NCI-H69 (cell line): ENCODE results near the gene SHLD2.
A peak's percentile ranks its signal among the peaks of the same experiment; 100 is the strongest.
"Not testable (repeated sequence)": the region's sequence is repeated elsewhere in the genome, so short reads cannot be mapped to it uniquely, and the experiment has no call there.

Experiments used
- DNase-seq: peaks from one replicate; lab custom pipeline; 2025; lab: John Stamatoyannopoulos, UW

The SHLD2 gene

DNA sequence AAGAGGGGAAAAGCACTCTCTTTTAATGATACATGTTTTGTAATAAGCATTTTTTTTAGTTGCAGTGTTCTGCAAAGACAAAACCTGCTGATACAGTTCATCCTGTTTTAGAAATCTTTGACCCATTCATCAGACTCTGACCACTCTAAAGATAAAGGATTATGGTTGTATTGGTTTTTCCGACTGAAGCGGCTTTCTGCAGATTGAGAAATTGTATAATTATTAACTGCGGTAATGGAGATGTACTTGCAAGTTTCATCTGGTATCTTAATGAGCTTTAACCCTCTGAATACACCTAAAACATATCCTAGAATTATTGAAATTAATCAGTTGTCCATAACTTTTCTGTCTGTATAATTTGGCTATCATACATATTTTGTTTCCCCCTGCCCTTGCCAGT is 50.6 kb downstream of the SHLD2 start:
- not testable (repeated sequence) for DNase-seq

DNA sequence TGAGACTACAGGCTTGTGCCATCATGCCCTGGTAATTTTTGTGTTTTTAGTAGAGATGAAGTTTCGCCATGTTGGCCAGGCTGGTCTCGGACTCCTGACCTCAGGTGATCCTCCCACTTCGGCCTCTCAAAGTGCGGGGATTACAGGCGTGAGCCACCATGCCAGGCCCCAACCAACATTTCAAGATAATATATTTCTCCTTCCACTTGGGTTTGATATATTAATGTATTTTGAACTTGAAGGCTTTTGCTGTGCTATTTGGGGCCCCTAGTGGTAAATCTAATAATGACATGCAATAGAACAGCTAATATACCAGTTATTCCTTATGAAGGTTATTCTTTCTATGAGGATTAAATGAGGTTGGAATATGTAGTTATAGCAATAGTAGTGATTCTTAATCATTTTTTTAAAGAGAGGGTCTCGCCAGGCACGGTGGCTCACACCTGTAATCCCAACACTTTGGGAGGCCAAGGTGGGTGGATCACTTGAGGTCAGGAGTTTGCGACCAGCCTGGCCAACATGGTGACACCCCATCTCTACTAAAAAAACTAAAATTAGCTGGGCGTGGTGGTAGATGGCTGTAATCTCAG is 54.1 kb downstream of the SHLD2 start:
- DNase-seq = not testable (repeated sequence)

DNA sequence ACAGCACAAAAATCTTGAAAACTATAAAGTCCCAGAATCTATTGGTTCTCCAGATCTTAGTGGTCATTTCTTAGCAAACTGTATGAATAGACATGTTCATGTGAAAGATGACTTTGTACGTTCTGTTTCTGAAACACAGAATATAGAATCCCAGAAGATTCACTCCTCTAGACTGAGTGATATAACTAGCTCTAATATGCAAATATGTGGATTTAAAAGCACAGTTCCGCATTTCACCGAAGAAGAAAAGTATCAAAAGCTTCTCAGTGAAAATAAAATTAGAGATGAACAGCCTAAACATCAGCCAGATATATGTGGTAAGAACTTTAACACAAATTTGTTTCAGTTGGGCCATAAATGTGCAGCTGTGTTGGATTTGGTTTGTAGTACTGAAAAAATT is 56.5 kb downstream of the SHLD2 start:
- not testable (repeated sequence) for DNase-seq

DNA sequence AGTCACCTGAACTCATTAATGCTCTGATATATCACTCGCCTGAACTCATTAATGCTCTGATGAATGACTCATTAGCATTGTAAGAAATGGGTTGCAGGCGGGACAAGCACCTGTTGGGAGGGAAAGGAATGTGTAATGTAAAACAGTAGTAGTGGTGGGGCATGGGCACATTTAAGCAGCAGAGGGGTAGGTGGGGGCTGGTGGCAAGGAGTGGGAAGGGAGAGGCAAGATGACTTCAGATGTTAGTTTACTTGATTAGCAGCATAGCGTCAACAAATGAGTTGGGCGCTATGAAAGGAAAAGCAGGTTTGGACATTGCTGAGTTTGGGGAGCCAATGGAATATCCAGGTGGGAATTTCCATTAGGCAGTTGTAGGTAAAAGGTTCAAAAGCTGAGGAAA is 61.8 kb downstream of the SHLD2 start:
- not testable (repeated sequence) for DNase-seq

DNA sequence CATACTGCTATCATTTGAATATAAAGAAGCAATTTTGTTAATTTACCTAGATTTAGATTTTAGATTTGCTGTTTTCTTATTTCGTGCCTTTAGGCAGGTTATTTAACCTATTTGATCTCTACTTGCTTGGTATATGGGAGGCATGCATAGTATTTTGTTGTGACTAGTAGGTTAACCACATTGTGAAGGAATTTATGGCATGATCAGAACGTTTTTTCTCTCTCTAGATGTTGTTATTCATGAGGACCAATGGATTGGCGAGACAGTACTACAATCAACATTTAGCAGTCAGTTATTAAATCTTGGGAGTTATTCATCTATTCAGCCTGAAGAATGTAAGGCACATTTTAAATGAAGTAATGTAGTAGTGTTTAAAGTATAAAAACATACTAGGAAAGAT is 62.8 kb downstream of the SHLD2 start:
- not testable (repeated sequence) for DNase-seq

DNA sequence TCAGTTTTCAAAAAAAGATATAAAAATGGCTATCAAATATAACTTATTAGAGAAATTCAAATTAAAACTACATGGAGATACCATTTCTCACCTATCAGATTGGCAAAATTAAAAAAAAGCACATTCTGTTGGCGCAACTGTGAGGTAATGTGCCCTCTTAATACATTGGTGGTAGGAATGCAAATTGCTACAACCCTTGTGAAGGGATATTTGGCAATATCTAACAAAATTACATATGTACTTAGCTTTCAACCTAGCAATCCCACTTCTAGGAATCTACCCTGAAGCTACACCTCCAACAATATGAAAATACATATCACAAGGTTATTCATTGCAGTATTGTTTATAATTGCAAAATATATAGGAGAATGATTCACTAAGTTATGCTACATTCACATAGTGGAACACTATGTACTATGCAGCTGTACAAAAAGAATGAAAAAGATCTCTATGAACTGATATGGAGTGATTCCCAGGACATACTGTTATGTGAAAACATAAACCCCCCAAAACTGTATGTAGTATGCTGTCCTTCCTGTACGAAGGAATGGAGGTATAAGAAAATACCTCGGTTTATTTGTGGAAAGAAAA is 67.8 kb downstream of the SHLD2 start:
- not testable (repeated sequence) for DNase-seq

DNA sequence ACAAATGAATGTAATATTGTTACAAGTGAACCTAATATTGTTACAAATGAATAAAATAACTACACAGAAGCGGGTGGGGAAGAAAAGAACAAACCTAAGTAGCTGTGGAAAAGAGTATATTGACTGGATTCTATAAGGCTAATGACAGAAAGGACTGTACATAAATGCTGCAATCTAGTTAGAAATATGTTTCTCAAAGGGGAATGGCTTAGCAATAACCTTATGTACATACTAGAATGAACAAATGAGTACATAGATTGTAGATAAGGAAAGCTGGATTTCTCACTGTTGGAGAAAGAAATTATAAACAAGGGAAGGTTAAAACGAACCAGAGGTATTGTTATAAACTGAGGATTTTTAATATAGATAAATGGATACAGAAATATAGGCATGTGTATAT is 68.4 kb downstream of the SHLD2 start:
- DNase-seq = not testable (repeated sequence)

DNA sequence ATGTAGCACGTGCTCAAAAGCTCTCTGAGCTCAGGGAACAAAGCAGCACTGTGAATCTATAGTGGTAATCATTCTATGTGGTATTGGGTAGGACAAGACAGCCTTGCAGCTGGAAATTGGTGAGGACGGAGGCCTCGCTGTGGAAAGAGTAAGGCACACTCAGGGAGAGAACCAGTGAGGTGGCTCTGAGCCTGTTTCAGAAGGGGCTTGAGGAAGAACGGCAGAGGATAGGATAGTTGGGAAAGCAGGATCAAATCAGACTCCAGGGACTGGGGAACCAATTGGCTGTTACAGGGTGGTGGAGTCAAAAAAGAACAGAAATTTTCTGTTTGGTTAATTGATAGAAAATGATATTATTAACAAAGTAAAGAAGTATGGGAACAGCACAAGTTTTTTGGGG is 74.9 kb downstream of the SHLD2 start:
- DNase-seq = not testable (repeated sequence)

DNA sequence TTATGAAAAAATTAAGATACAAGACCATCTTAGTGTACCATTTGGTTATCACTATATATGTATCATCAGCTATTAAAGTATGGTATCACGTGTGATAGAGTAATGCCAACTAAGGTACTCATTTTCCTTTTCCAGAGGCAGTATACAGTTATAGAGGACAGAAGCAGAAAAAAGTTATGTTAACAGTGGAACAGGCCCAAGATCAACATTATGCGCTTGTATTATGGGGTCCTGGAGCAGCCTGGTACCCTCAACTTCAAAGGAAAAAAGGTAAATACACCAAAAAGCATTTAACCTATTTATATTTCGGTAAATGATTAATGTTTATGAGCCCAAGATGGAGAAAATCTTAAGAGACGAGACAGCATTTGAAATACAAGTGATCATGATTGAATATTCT is 75.7 kb downstream of the SHLD2 start:
- not testable (repeated sequence) for DNase-seq

DNA sequence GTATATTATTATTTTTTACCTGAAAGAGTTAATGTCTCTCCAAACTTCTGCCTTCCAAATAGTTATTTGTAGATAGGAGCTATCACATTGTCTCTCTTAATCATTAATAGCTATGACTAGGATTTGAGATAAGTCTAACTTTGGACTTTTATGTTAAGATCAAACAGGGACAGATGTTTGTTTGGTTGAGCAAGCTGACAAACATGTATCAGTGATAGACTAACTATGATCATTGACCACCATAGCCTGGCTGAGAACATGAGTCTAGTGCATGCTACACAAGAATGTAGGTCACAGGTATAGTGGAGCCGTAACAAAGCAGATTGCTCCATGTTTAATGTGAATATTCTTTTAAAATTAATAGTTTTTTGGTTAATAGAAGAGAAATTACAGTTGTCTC is 76.7 kb downstream of the SHLD2 start:
- DNase-seq = not testable (repeated sequence)

DNA sequence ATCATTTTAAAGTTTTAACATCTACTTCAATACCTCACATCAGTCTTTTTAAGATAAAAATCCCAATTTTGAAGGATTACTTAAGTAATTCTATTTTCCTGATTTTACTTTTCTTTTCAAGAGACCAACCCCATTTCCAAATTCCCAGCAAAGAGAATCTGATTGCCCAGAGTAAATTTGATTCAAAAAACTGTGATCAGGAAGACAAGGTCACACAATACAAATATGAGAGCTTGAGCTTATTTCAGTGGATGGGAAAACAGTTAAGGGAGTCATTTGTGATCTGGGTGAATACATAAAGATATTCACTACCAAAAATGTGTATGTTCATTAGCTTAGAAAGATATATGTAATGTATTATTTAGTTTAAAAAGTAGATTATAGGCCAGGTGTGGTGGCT is 77.2 kb downstream of the SHLD2 start:
- DNase-seq = not testable (repeated sequence)

DNA sequence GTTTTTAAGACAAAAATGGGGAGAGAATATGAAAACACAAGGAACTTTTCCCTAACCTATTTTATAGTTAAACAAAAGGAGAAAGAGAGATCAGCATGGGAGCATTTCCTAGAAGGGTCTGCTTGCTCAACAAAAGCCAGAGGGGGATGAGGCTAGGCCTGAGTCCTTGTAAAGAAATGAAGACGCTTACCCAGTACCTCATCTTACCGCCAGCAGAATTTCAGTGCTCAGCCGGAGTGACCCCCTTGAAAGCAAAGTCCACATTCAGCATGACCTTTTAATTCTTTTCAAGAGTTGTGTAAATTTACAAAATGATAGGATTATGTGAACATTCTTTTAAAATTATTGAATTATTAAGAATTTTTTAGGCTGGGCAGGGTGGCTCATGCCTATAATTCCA is 82.6 kb downstream of the SHLD2 start:
- not testable (repeated sequence) for DNase-seq

DNA sequence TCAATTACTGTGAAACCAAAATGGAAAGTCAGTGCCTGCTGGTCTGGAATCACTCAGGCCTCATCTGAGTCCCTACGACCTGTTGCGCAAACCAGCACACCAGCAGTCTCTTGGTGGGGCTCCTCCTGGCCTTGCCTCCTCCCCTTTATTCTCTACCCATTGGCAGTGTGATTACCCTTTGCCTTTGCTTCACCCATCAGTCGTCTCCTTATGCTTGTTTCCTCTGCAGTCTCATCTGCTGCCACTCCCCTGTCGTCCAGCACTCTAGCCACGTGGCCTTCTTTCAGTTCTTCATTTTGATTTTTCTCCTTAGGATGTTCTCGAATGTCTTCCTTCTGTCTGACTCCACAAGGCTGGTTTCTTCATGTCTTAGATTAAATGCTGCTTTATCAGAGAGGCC is 89.4 kb downstream of the SHLD2 start:
- peak; percentile 22 for DNase-seq

DNA sequence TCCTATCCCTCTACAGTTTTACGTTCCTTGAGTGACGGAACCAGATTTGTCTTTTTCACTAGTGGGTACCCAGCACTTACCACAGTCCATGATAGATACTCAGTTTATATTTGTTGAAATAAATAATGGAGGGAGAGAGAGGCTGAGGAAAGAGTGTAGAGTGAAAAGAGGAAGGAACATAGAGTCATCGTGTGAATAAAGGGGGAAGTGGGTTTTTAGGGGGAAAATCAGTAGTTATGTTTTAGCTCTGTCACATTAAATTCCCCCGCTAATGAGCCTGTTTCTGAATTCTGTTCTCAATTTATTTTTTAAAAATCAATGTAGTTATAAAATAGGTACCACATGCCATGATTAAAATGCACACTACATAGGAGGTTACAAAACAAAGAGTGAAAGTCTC is 91.0 kb downstream of the SHLD2 start:
- DNase-seq = not testable (repeated sequence)

DNA sequence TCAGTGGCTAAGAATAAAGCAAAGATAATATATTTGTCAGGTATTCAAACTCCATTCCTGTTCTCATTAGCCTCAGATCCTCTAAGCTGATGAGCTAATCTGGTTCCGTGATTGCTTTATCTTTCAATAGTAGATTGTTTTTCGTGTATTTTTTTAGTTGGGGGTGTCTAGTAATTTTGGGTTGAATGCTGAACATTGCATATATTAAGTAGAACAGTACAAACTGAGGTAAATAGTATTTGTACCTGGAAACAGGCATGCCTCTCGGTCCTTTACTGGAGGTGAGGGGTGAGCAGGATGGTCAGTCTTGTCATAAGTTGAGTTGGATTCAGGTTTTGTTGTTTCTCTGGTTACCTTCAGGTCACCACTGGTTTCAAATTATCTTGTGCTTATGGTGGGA is 92.6 kb downstream of the SHLD2 start:
- not testable (repeated sequence) for DNase-seq

DNA sequence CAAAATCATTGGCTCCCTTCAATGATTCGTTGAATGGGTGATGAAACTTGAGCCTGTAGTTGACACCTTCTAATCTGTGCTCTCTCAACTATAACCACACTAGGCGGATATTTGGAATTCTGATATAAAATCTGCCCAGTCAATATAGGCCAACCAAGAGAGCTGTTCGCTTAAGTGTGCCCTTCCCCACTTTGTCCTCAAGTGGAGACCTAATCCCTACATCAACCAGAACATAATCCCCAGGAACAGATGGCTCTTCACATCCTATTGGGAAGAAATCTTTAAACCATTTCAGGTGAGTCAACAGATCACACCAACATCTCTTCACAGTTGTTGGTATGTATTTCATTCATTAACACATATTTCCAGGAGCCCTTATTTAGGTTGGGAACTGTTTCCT is 96.8 kb downstream of the SHLD2 start:
- DNase-seq = not testable (repeated sequence)

DNA sequence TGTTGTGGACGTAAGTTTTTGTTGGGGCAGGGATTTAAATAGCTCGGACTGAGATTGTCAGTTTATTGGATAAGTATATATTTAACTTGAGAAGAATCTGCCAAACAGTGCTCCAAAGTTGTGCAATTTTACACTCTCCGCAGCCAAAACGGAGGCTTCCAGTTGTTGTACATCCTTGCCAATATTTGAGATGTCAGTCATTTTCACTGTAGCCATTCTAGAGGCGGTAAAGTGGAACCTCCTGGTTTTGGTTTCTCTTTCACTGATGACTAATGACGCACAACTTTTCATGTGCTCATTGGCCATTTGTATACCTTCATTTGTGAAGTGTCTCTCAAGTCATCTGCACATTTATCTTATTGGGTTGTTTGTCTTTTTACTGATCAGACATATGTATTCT is 105.9 kb downstream of the SHLD2 start:
- DNase-seq = not testable (repeated sequence)

DNA sequence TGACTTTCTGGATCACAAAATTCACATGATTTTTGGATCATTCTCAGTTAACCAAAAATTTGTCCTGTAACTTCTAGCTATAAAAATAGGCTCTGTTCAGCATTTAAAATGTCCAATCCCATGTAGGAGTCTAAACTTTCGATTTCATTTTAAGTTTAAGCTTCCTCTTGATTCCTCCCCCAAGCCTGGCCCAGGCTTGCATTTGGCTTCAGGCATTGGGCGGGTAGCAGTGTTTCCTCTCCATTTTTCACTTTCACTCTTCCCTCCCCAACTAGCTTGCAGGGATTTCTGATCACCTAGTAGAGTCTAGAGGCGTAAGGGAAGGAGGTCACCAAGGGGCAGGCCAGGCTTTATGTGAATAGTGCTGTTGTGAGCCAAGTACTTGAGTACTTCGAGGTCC is 109.8 kb downstream of the SHLD2 start:
- DNase-seq = not testable (repeated sequence)

DNA sequence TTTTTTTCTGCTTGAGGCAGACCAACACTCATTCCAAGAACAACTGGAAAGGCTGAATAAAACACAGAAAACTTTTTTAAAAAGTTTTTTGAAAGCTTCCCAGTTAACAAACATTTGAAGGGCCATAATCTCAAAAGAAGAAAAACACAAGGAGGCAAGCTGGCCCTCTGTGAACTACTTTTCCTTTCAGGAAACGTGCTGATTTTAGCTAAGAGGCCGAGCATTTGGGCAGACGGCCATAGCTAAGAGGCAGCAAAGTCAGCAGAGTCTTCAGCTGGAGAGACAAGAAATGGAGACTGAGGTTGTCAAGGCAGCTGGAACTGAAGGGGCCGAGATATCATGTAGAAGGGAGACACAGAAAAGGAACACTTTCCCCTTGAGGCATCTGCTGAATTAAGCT is 111.9 kb downstream of the SHLD2 start:
- not testable (repeated sequence) for DNase-seq

DNA sequence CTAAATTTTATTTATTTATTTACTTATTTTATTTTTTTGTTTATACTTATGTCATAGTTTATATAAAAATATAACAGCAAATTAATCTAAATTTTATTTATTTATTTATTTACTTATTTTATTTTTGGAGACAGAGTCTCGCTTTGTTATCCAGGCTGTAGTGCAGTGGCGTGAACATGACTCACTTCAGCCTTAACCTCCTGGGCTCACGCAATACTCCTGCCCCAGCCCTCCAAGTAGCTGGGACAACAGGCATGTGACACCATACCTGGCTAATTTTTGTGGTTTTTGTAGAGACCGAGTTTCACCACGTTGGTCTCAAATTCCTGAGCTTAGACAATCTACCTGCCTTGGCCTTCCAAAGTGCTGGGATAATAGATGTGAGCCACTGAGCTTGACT is 115.3 kb downstream of the SHLD2 start:
- DNase-seq = not testable (repeated sequence)

DNA sequence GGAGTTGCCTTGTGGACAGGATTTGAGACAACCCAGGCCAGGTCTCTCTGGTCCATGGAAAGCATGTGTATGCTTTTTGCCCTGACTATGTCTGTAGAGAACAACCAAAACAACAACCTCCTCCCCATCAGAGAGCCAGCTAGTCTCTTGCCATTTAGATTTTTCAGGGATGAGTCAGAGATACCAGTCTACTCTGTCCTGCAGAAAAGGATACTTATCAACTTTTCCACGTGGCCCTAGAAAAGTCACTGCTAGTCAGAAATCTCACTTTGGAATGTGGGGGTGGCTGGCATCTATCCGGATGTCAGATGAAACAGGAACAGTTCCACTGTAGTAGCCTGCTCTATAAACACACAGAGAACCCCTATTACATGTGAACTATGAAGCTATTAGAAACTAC is 116.8 kb downstream of the SHLD2 start:
- DNase-seq = not testable (repeated sequence)

DNA sequence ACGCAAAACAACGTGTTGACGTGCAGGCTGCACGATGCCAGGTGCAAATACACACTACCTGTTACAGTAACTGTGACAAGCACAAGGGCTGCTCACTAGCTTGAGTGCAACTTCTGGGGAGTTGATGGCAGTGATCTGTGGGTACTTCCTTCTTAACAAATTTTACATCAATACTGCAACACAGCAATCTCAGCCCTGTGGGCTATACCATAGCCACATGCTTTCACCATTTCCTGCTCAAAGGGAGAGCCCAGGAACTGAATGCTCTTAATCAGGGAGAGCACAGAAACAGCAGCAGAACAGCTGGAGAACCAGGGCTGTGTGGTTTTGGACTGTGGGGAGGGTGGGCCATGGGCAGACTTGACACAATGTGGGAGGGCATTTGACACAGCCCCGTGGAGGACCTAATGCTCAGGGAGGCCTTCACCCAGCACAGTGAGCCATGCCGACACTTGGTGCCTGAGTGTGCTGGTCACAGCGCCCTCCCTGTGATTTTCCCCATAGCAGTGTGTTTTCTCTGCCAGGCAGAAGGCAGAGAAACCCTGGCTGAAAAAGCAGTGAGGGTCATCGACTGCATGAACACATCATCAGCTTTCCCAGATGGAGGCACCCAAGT is 118.3 kb downstream of the SHLD2 start:
- not testable (repeated sequence) for DNase-seq

DNA sequence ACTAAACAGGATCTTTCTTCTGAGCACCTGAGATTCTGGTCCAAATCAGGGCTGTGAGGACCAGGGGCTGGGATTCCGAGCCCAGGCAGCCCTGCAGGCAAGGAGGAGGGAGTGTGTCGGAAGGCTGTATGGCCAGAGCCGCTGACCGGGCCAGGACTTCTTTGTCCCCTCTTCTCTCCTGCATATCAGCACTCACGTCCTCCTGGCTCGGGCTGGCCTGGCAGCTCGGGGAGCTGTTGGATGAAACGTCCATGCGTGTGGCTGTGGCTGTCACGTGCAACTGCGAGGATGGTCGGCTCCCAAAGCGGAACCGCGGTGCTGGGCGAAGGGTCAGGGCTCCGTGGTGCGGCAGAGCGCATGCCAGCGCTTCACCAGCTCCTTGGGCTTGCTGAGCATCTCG is 118.8 kb downstream of the SHLD2 start:
- DNase-seq = not testable (repeated sequence)

DNA sequence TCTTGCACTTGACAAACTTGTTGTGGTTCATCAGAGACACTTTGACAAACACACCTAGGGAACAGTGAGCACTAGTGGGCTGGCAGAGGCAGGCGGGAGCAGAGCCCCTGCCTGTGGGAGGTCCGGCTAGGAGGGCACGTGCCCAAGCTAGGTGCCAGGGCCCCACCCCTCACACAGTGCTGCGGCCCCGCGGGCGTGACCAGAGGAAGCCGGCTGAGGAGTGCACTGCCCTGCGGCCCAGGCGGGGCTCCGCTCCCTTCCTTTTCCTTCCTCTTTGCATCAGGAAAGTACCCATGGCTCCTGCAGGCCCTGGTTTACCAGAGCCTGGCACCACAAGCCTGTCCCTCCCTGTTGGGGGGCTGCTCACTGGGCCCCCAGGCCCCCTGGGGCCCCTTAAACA is 121.1 kb downstream of the SHLD2 start:
- DNase-seq = not testable (repeated sequence)
